ENCODE results near the gene NRG4.

DNA sequence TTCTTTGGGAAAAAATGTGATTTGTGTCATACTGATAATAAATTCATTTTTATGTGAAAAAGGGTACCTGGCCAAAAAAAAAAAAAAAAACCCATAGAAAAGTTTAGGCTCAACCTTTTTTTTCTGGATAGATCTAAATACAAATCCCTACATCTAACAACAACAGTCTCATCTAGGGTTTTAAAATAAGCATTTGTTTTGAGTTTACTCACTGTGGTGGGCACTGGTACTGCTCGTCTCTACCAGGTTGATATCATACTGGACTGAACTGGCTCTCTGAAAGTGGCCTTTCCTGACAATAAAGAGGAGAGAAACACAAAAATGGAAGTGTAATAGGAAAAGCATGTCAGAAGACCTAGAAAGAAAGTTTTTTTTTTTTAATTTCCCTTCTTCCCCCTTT is 56.5 kb downstream of the NRG4 start:
- no peak for TF ChIP-seq CTCF (IDR thresholded peaks at IDR 0.05)
- TF ChIP-seq POLR2A (IDR thresholded peaks at IDR 0.05): no peak
- TF ChIP-seq POLR2AphosphoS5 (IDR thresholded peaks at IDR 0.05): no peak
- no peak for TF ChIP-seq EP300 (IDR thresholded peaks at IDR 0.05)

All from upper lobe of left lung (tissue), 4 donors.